T-helper 2 cell treated with Interferon-gamma antibody and Interleukin-4, amounts not matched to agents 5 μg/mL and 100 μg/mL, for 36 hours (primary cell): ENCODE results near the gene SLC9C1.

Experiments
- DNase-seq: peaks from one replicate; pipeline ENCODE4 v3.0.0; 2021; ENCODE audit warnings: low spot score
- H3K27ac Mint-ChIP-seq: one replicate; pipeline ENCODE4 v1.8.0; 2021; ENCODE audit warnings: mild to moderate bottlenecking, mixed read lengths
- H3K27me3 Mint-ChIP-seq: one replicate; pipeline ENCODE4 v1.8.0; 2021; ENCODE audit warnings: low read depth, mixed read lengths
- H3K36me3 Mint-ChIP-seq: one replicate; pipeline ENCODE4 v1.8.0; 2021; ENCODE audit warnings: low read depth, mixed read lengths
- H3K4me1 Mint-ChIP-seq: one replicate; pipeline ENCODE4 v1.8.0; 2021; ENCODE audit warnings: low read depth, mixed read lengths
- H3K4me3 Mint-ChIP-seq: one replicate; pipeline ENCODE4 v1.8.0; 2022; ENCODE audit warnings: mild to moderate bottlenecking, moderate library complexity, mixed read lengths
- H3K9me3 Mint-ChIP-seq: one replicate; pipeline ENCODE4 v1.8.0; 2021; ENCODE audit warnings: mixed read lengths

SLC9C1 gene

GRCh38 chr3:112293368-112294321 is at the start of gene SLC9C1:
Gene SLC9C1 (minus strand): TSS chr3:112294216. CDS start chr3:112286791, 7,425 bp downstream.
- Mint-ChIP-seq H3K4me1 (peaks cover 37% of the 10 kb centered on the region), H3K4me3 (peak within 1 kb of the TSS; percentile 70), H3K9me3 (no peaks in the 10 kb centered on the region), H3K27me3 (no peaks in the 10 kb centered on the region), H3K36me3 (peaks cover 3% of the 10 kb centered on the region), H3K27ac (peak within 1 kb of the TSS; percentile 64)
- DNase-seq = peak; percentile 45

GRCh38 chr3:112341386-112341785 is 47.4 kb upstream of the SLC9C1 start:
- Mint-ChIP-seq H3K36me3 (peaks cover 42% of the 10 kb centered on the region), H3K27me3 (no peaks in the 10 kb centered on the region), H3K27ac (no peak overlapping the region), H3K4me1 (peaks cover 52% of the 10 kb centered on the region), H3K9me3 (peaks cover 9% of the 10 kb centered on the region), H3K4me3 (no peak overlapping the region)
- no peak for DNase-seq

- Mint-ChIP-seq H3K4me3 (no peak overlapping the region), H3K9me3 (peaks cover 9% of the 10 kb centered on the region), H3K27me3 (no peaks in the 10 kb centered on the region), H3K4me1 (peaks cover 57% of the 10 kb centered on the region), H3K27ac (no peak overlapping the region), H3K36me3 (peaks cover 31% of the 10 kb centered on the region)
- DNase-seq = no peak
These were observed 45.6 kb upstream of the SLC9C1 start for GRCh38 chr3:112339609-112340008.

GRCh38 chr3:112339134-112339533 is 45.1 kb upstream of the SLC9C1 start:
- peaks cover 9% of the 10 kb centered on the region for H3K9me3 Mint-ChIP-seq
- H3K4me3 Mint-ChIP-seq = no peak overlapping the region
- H3K27me3 Mint-ChIP-seq = no peaks in the 10 kb centered on the region
- peaks cover 60% of the 10 kb centered on the region for H3K4me1 Mint-ChIP-seq
- H3K36me3 Mint-ChIP-seq = peaks cover 26% of the 10 kb centered on the region
- H3K27ac Mint-ChIP-seq = no peak overlapping the region
- no peak for DNase-seq

- Mint-ChIP-seq H3K27ac (no peak overlapping the region), H3K9me3 (peaks cover 4% of the 10 kb centered on the region), H3K4me3 (peak overlapping the region; percentile 13), H3K4me1 (peaks cover 63% of the 10 kb centered on the region), H3K27me3 (no peaks in the 10 kb centered on the region), H3K36me3 (peaks cover 22% of the 10 kb centered on the region)
- no peak for DNase-seq
These were observed 44.7 kb upstream of the SLC9C1 start for GRCh38 chr3:112338727-112339056.

- H3K36me3 Mint-ChIP-seq = peaks cover 18% of the 10 kb centered on the region
- peaks cover 3% of the 10 kb centered on the region for H3K9me3 Mint-ChIP-seq
- H3K4me1 Mint-ChIP-seq = peaks cover 65% of the 10 kb centered on the region
- peak overlapping the region; percentile 13 for H3K4me3 Mint-ChIP-seq
- DNase-seq = no peak
- no peaks in the 10 kb centered on the region for H3K27me3 Mint-ChIP-seq
- peak overlapping the region; percentile 8 for H3K27ac Mint-ChIP-seq
These were observed 44.2 kb upstream of the SLC9C1 start for GRCh38 chr3:112338021-112338726.

- Mint-ChIP-seq H3K9me3 (no peaks in the 10 kb centered on the region), H3K4me3 (peak overlapping the region; percentile 88), H3K27ac (peak overlapping the region; percentile 84), H3K36me3 (peaks cover 4% of the 10 kb centered on the region), H3K4me1 (peaks cover 57% of the 10 kb centered on the region), H3K27me3 (no peaks in the 10 kb centered on the region)
- no peak for DNase-seq
These were observed 41.4 kb upstream of the SLC9C1 start for GRCh38 chr3:112335434-112335781.

GRCh38 chr3:112334691-112335433 is 40.8 kb upstream of the SLC9C1 start:
- Mint-ChIP-seq H3K4me1 (peaks cover 57% of the 10 kb centered on the region), H3K27me3 (no peaks in the 10 kb centered on the region), H3K36me3 (peaks cover 4% of the 10 kb centered on the region), H3K9me3 (no peaks in the 10 kb centered on the region), H3K27ac (peak overlapping the region; percentile 84), H3K4me3 (peak overlapping the region; percentile 88)
- DNase-seq = no peak

- DNase-seq = peak; percentile 20
- H3K36me3 Mint-ChIP-seq = peaks cover 4% of the 10 kb centered on the region
- H3K9me3 Mint-ChIP-seq = no peaks in the 10 kb centered on the region
- H3K4me1 Mint-ChIP-seq = peaks cover 49% of the 10 kb centered on the region
- peak overlapping the region; percentile 88 for H3K4me3 Mint-ChIP-seq
- peak overlapping the region; percentile 84 for H3K27ac Mint-ChIP-seq
- H3K27me3 Mint-ChIP-seq = no peaks in the 10 kb centered on the region
These were observed 39.6 kb upstream of the SLC9C1 start for GRCh38 chr3:112333381-112334317.

GRCh38 chr3:112333002-112333380 is 39.0 kb upstream of the SLC9C1 start, which contains the start of gene CD200:
Gene CD200 (plus strand): TSS chr3:112333156. CDS start chr3:112333213, 57 bp downstream.
- peak within 1 kb of the TSS; percentile 84 for H3K27ac Mint-ChIP-seq
- peak; percentile 60 for DNase-seq
- H3K27me3 Mint-ChIP-seq = no peaks in the 10 kb centered on the region
- peaks cover 4% of the 10 kb centered on the region for H3K36me3 Mint-ChIP-seq
- no peaks in the 10 kb centered on the region for H3K9me3 Mint-ChIP-seq
- H3K4me1 Mint-ChIP-seq = peaks cover 42% of the 10 kb centered on the region
- peak within 1 kb of the TSS; percentile 88 for H3K4me3 Mint-ChIP-seq

- Mint-ChIP-seq H3K9me3 (no peaks in the 10 kb centered on the region), H3K27me3 (no peaks in the 10 kb centered on the region), H3K4me3 (peak overlapping the region; percentile 75), H3K36me3 (peaks cover 4% of the 10 kb centered on the region), H3K4me1 (peaks cover 34% of the 10 kb centered on the region), H3K27ac (no peak overlapping the region)
- no peak for DNase-seq
These were observed 37.8 kb upstream of the SLC9C1 start for GRCh38 chr3:112331851-112332250.

GRCh38 chr3:112327371-112327951 is 33.4 kb upstream of the SLC9C1 start:
- Mint-ChIP-seq H3K36me3 (no peaks in the 10 kb centered on the region), H3K4me3 (no peak overlapping the region), H3K4me1 (peaks cover 6% of the 10 kb centered on the region), H3K27ac (no peak overlapping the region), H3K9me3 (no peaks in the 10 kb centered on the region), H3K27me3 (peaks cover 5% of the 10 kb centered on the region)
- DNase-seq = peak; percentile 28
